ENCODE measurements around the gene CHST11.

GRCh38 chr12:104588047-104588920 is 131.5 kb downstream of the CHST11 start:
- TF ChIP-seq, protein P1, sequence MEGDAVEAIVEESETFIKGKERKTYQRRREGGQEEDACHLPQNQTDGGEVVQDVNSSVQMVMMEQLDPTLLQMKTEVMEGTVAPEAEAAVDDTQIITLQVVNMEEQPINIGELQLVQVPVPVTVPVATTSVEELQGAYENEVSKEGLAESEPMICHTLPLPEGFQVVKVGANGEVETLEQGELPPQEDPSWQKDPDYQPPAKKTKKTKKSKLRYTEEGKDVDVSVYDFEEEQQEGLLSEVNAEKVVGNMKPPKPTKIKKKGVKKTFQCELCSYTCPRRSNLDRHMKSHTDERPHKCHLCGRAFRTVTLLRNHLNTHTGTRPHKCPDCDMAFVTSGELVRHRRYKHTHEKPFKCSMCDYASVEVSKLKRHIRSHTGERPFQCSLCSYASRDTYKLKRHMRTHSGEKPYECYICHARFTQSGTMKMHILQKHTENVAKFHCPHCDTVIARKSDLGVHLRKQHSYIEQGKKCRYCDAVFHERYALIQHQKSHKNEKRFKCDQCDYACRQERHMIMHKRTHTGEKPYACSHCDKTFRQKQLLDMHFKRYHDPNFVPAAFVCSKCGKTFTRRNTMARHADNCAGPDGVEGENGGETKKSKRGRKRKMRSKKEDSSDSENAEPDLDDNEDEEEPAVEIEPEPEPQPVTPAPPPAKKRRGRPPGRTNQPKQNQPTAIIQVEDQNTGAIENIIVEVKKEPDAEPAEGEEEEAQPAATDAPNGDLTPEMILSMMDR (IDR thresholded peaks at IDR 0.05; ENCODE audit: borderline replicate concordance, extremely low read depth, low read length, poor library complexity, severe bottlenecking) = no peak
- TF ChIP-seq EZH2 (IDR thresholded peaks at IDR 0.05; ENCODE audit: borderline replicate concordance, low read depth, low read length, severe bottlenecking) = no peak

All from DND-41 (cell line).